HEK293 (cell line): Measurements from ENCODE around the gene IP6K3.

Experiments used
- CTCF ChIA-PET: fragments of 350-600 bp; formaldehyde crosslinking; extraction: SDS; loops from one replicate; lab custom pipeline; 2021; ENCODE audit warnings: antibody characterized with exemption; lab: Yijun Ruan, JAX
- POLR2A ChIA-PET: fragments of 300-600 bp; formaldehyde crosslinking; extraction: SDS; loops from one replicate; lab custom pipeline; 2020; ENCODE audit warnings: antibody characterized with exemption, inconsistent platforms; lab: Yijun Ruan, JAX
- H3K27ac ChIP-seq: fragments of 200-500 bp; sonication (Bioruptor generic); 2 replicates; pipeline ENCODE4 v1.5.1; 2014; ENCODE audit warnings: low read depth, low read length, control low read depth, inconsistent platforms; ENCODE audit errors: extremely low read depth
- H3K36me3 ChIP-seq, 2 experiments: fragments of 200-500 bp in 1 of 2; sonication (Bioruptor generic) in 1 of 2; 1 replicate in 1 of 2; 2 replicates in 1 of 2; pipeline ENCODE4 v1.5.1; 2014 to 2017; ENCODE audit warnings: inconsistent platforms in 2 of 2, low read length in 2 of 2; ENCODE audit not compliant: control insufficient read depth in 2 of 2, insufficient read depth in 1 of 2
- H3K4me1 ChIP-seq: fragments of 200-500 bp; sonication (Bioruptor generic); 2 replicates; pipeline ENCODE4 v1.5.1; 2014; ENCODE audit warnings: mild to moderate bottlenecking, low read length, inconsistent platforms; ENCODE audit not compliant: control insufficient read depth, insufficient read depth
- H3K4me3 ChIP-seq: 2 replicates; pipeline ENCODE4 v1.5.1; 2011; ENCODE audit warnings: low read depth, mild to moderate bottlenecking, control low read depth, low read length, moderate library complexity
- H3K9me3 ChIP-seq: fragments of 200-500 bp; sonication (Bioruptor generic); 2 replicates; pipeline ENCODE4 v1.5.1; 2014; ENCODE audit warnings: low read depth, low read length, inconsistent platforms; ENCODE audit not compliant: control insufficient read depth, insufficient read depth
- CTCF ChIP-seq: fragments of 450-650 bp; formaldehyde crosslinking; IDR thresholded peaks from 2 replicates; pipeline ENCODE4 v1.5.1; 2016; ENCODE audit warnings: missing biosample characterization, missing genetic modification characterization
- GLI4 ChIP-seq: fragments of 450-650 bp; formaldehyde crosslinking; IDR thresholded peaks from 2 replicates; pipeline ENCODE4 v1.5.1; 2016; ENCODE audit warnings: missing biosample characterization, missing genetic modification characterization
- GLIS2 ChIP-seq: fragments of 450-650 bp; formaldehyde crosslinking; IDR thresholded peaks from 2 replicates; pipeline ENCODE4 v1.5.1; 2016; ENCODE audit warnings: missing biosample characterization, missing genetic modification characterization
- HOXD13 ChIP-seq: sonication (generic); formaldehyde crosslinking; IDR thresholded peaks from 2 replicates; pipeline ENCODE4 v1.8.0; 2022; ENCODE audit warnings: missing genetic modification reagents, borderline replicate concordance
- KLF1 ChIP-seq: fragments of 450-650 bp; formaldehyde crosslinking; IDR thresholded peaks from 2 replicates; pipeline ENCODE4 v1.5.1; 2016; ENCODE audit warnings: missing biosample characterization, missing genetic modification characterization
- OVOL3 ChIP-seq: fragments of 450-650 bp; formaldehyde crosslinking; IDR thresholded peaks from 2 replicates; pipeline ENCODE4 v1.5.1; 2016; ENCODE audit warnings: missing biosample characterization, missing genetic modification characterization
- PBX3 ChIP-seq: sonication (generic); formaldehyde crosslinking; IDR thresholded peaks from 2 replicates; pipeline ENCODE4 v1.8.1; 2022; ENCODE audit warnings: mild to moderate bottlenecking, moderate library complexity, missing genetic modification reagents
- SCRT1 ChIP-seq: fragments of 450-650 bp; formaldehyde crosslinking; IDR thresholded peaks from 2 replicates; pipeline ENCODE4 v1.5.1; 2016; ENCODE audit warnings: missing biosample characterization, missing genetic modification characterization, borderline replicate concordance
- SP2 ChIP-seq: fragments of 450-650 bp; formaldehyde crosslinking; IDR thresholded peaks from 2 replicates; pipeline ENCODE4 v1.5.1; 2016; ENCODE audit warnings: missing biosample characterization, missing genetic modification characterization
- TSHZ1 ChIP-seq: fragments of 450-650 bp; formaldehyde crosslinking; IDR thresholded peaks from 2 replicates; pipeline ENCODE4 v1.5.1; 2016; ENCODE audit warnings: missing biosample characterization, missing genetic modification characterization, borderline replicate concordance
- ZEB2 ChIP-seq: fragments of 450-650 bp; formaldehyde crosslinking; IDR thresholded peaks from 2 replicates; pipeline ENCODE4 v1.5.1; 2016; ENCODE audit warnings: missing biosample characterization, missing genetic modification characterization
- ZIC2 ChIP-seq: fragments of 450-650 bp; formaldehyde crosslinking; IDR thresholded peaks from 2 replicates; pipeline ENCODE4 v1.5.1; 2016; ENCODE audit warnings: missing biosample characterization, missing genetic modification characterization
- ZNF133 ChIP-seq: fragments of 450-650 bp; formaldehyde crosslinking; IDR thresholded peaks from 2 replicates; pipeline ENCODE4 v1.5.1; 2016; ENCODE audit warnings: missing biosample characterization, missing genetic modification characterization
- ZNF155 ChIP-seq: fragments of 450-650 bp; formaldehyde crosslinking; IDR thresholded peaks from 2 replicates; pipeline ENCODE4 v1.5.1; 2016; ENCODE audit warnings: missing biosample characterization, missing genetic modification characterization
- ZNF239 ChIP-seq: fragments of 450-650 bp; formaldehyde crosslinking; IDR thresholded peaks from 2 replicates; pipeline ENCODE4 v1.5.1; 2016; ENCODE audit warnings: missing biosample characterization, missing genetic modification characterization
- ZNF274 ChIP-seq, 2 experiments: fragments of 200-500 bp in 1 of 2; fragments of 450-650 bp in 1 of 2; sonication (Bioruptor generic) in 1 of 2; formaldehyde crosslinking in 1 of 2; IDR thresholded peaks; 2 replicates each; pipeline versions ENCODE4 v1.5.1 to v1.6.1; 2014 to 2016; ENCODE audit warnings: borderline replicate concordance in 1 of 2, inconsistent platforms in 1 of 2, low read length in 1 of 2, missing biosample characterization in 1 of 2, missing genetic modification characterization in 1 of 2
- ZNF280D ChIP-seq: fragments of 450-650 bp; formaldehyde crosslinking; IDR thresholded peaks from 2 replicates; pipeline ENCODE4 v1.5.1; 2016; ENCODE audit warnings: missing biosample characterization, missing genetic modification characterization
- ZNF335 ChIP-seq: fragments of 450-650 bp; formaldehyde crosslinking; conservative IDR thresholded peaks from 2 replicates; pipeline ENCODE4 v1.5.1; 2016; ENCODE audit warnings: missing biosample characterization, missing genetic modification characterization
- ZNF341 ChIP-seq: fragments of 450-650 bp; formaldehyde crosslinking; IDR thresholded peaks from 2 replicates; pipeline ENCODE4; 2016; ENCODE audit warnings: low read depth, missing biosample characterization, missing genetic modification characterization
- ZNF473 ChIP-seq: fragments of 450-650 bp; formaldehyde crosslinking; IDR thresholded peaks from 2 replicates; pipeline ENCODE4 v1.5.1; 2017; ENCODE audit warnings: missing biosample characterization, missing genetic modification characterization
- ZNF514 ChIP-seq: fragments of 450-650 bp; formaldehyde crosslinking; IDR thresholded peaks from 2 replicates; pipeline ENCODE4 v1.5.1; 2016; ENCODE audit warnings: missing biosample characterization, missing genetic modification characterization
- ZNF558 ChIP-seq: fragments of 450-650 bp; formaldehyde crosslinking; IDR thresholded peaks from 2 replicates; pipeline ENCODE4 v1.5.1; 2016; ENCODE audit warnings: missing biosample characterization, missing genetic modification characterization
- ZNF621 ChIP-seq: fragments of 450-650 bp; formaldehyde crosslinking; IDR thresholded peaks from 2 replicates; pipeline ENCODE4 v1.5.1; 2017; ENCODE audit warnings: missing biosample characterization, missing genetic modification characterization
- ZNF624 ChIP-seq: fragments of 450-650 bp; formaldehyde crosslinking; IDR thresholded peaks from 2 replicates; pipeline ENCODE4 v1.5.1; 2017; ENCODE audit warnings: missing biosample characterization, missing genetic modification characterization
- ZNF664 ChIP-seq: fragments of 450-650 bp; formaldehyde crosslinking; IDR thresholded peaks from 2 replicates; pipeline ENCODE4 v1.5.1; 2016; ENCODE audit warnings: missing biosample characterization, missing genetic modification characterization
- ZNF704 ChIP-seq: fragments of 450-650 bp; formaldehyde crosslinking; IDR thresholded peaks from 2 replicates; pipeline ENCODE4 v1.5.1; 2016; ENCODE audit warnings: missing biosample characterization, missing genetic modification characterization
- ZNF76 ChIP-seq: fragments of 450-650 bp; formaldehyde crosslinking; IDR thresholded peaks from 2 replicates; pipeline ENCODE4; 2016; ENCODE audit warnings: low read depth, missing biosample characterization, missing genetic modification characterization, borderline replicate concordance

Gene IP6K3

GRCh38 chr6:33751771-33752645 is 5.3 kb upstream of the IP6K3 start:
- Histone ChIP-seq H3K36me3 (no peaks in the 10 kb centered on the region), H3K27ac (peak overlapping the region; percentile 34; the same call in 1 of the 2 replicates), H3K9me3 (no peaks in the 10 kb centered on the region), H3K4me3 (no peak overlapping the region), H3K4me1 (peaks cover 15% of the 10 kb centered on the region)
- POLR2A ChIA-PET, result interaction anchor here (0.5 to 1.0 kb wide), 2 partner anchors 19 to 1056 kb away, joined by 3 to 5 read pairs; no protein-coding TSS in a partner anchor
- CTCF ChIA-PET, result interaction anchor here (0.7 to 1.9 kb wide), 7 partner anchors 8 to 168 kb away, joined by 3 to 9 read pairs (median 4); partner anchors contain the start of gene UQCC2
- TF ChIP-seq ZNF133, result peak; percentile 68; the same call in 1 of the 2 replicates
- TF ChIP-seq ZNF558 (tag by site-specific recombination), result no peak
- TF ChIP-seq SP2 (tag by site-specific recombination), result no peak
- TF ChIP-seq PBX3, result no peak
- TF ChIP-seq ZNF473, result no peak
- TF ChIP-seq OVOL3 (tag by site-specific recombination), result no peak
- TF ChIP-seq ZNF664, result no peak
- TF ChIP-seq ZNF335 (tag by site-specific recombination), result peak; percentile 62
- no peak for TF ChIP-seq SCRT1 (tag by site-specific recombination)
- TF ChIP-seq ZNF239 (tag by site-specific recombination), result no peak
- no peak for TF ChIP-seq HOXD13
- no peak for TF ChIP-seq GLI4 (tag by site-specific recombination)
- TF ChIP-seq ZNF624 (tag by site-specific recombination), result no peak
- TF ChIP-seq ZNF341 (tag by site-specific recombination), result peak; percentile 51; the same call in 1 of the 2 replicates
- TF ChIP-seq KLF1 (tag by site-specific recombination), result peak; percentile 69
- TF ChIP-seq ZNF76 (tag by site-specific recombination), result no peak
- no peak for TF ChIP-seq ZNF280D (tag by site-specific recombination)
- no peak for TF ChIP-seq ZNF155
- TF ChIP-seq ZNF274 (IDR thresholded peaks at IDR 0.05; ENCODE audit: low read length), result no peak
- no peak for TF ChIP-seq ZNF274 (tag by site-specific recombination; IDR thresholded peaks at IDR 0.05; ENCODE audit: borderline replicate concordance)
- peak; percentile 47; the same call in 1 of the 2 replicates for TF ChIP-seq CTCF (tag by site-specific recombination)
- no peak for TF ChIP-seq TSHZ1
- TF ChIP-seq ZIC2, result 0 out of 2 replicates have a peak, but pooled peaks have one; percentile 17
- no peak for TF ChIP-seq ZNF621
- no peak for TF ChIP-seq ZEB2
- no peak for TF ChIP-seq ZNF704 (tag by site-specific recombination)
- no peak for TF ChIP-seq GLIS2 (tag by site-specific recombination)
- no peak for TF ChIP-seq ZNF514 (tag by site-specific recombination)
